Mesenteric fat pad (tissue), 1 donor: ENCODE data around the gene ZBTB37. TPM values are rescaled to one million over a fixed set of nuclear protein-coding genes. Genes with fewer than 3 reads are reported as not detected.
"Not testable (repeated sequence)": the region's sequence is repeated elsewhere in the genome, so short reads cannot be mapped to it uniquely, and the experiment has no call there.

ENCODE experiments used
- DNase-seq: peaks from one replicate; pipeline ENCODE4 v3.0.0-alpha.2; 2020; ENCODE audit warnings: low spot score
- total RNA-seq: library from RNA; stranded (reverse); fragmentation: NEBNext Ultra II Directional; extraction: Animal tissue kit (Norgen Biotek cat#: 25700); gene quantifications from one replicate; pipeline ENCODE4 v1.2.1, GENCODE V29; 2021
- donor health status: DM: yes; HTN: yes; CAD: no.

Gene ZBTB37
- total RNA-seq, 1 donor from 2014 or later, result 14.5 TPM

DNA sequence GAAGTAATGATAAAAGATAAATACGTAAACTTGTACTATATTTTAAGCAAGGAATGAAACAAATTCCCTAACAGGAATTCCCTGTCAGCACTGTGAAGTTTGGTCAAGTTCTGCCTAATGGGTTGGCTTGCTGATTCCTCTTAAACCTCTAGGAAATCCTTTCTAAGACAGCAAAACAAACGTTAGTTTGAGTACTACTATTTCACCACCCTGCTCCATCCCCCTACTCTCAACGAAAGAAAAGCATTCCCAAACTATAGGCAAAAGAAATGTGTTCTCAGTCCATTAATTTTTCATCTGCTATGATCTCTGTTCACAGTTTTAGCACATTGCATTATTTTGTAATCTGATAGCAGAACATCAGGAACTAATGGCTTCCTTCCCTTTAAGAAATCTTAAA lies 32.8 kb downstream of the ZBTB37 start:
- no peak for DNase-seq

DNA sequence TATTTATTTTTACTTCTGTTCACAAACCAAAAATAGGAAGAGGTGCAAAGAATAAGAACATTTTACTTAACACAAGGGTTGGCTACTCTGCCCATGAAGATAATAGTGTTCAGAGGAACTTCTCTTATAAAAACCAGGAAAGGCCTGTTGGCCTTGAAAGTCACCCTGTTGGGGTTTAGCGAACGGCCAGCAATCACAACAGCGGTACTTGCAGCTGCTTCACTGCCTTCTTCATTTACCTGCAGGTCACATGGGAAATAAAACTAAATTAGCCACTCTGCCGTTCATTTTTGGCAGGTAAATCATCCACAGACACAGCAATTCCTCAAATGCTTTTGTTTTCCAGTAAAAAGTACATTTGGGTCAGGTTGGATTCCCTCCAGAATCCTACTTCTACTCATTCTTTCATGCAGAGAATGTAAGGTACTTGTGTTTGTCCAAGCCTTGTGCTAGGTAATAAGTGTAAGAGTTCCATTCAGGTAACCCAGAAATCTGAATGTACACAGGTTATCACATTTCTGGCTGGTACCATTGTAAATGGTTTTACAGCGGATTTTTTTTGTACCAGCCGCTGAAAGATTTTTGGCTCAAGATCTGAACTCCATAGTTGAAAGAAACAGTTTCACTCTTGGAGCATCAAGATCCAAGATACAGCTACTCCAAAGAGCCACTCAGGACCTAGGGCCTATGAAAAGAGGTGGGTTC lies 35.8 kb downstream of the ZBTB37 start:
- no peak for DNase-seq

DNA sequence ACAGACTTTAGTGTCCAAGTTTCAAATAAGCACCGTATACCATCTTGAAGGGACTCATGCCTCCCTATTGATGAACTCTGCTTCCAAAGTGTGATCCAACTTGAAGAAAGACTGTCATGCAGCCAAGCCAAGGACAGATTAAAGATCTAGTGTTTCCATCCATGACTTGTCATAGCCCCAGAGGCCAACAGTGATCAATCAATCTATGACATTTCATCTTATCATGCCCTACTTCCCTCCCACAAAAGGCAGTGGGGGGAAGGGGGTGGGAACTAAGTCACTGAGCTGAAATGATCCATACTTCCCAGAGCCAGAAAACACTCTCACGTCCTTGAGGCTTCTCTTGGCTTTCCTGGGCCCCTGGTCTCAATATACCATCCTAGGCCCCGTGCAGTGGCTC lies 44.9 kb downstream of the ZBTB37 start:
- no peak for DNase-seq

DNA sequence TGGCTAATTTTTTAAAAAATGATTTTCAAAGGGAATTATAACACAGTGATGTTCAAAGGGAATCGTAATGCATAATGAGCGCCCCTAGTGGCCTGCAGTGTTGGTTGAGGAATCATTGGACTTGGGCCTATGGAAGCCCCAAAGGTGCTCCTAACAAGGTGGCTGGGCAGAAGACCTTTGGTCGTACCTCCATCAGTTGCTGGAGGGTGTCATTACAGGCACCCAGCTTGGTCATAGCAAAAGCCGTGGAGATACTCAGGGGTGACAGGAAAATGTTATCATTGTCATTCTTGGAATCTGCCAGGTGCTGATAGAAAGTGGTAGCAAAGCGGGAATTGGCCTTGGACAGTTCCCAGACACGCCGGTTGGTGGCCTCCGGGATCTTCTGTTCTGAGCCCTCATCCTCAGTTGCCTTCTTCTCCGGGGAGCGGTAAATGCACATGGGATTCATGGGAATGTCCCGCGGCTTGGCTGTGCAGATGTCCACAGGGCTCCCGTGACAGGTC lies 46.2 kb downstream of the ZBTB37 start:
- DNase-seq, result no peak

DNA sequence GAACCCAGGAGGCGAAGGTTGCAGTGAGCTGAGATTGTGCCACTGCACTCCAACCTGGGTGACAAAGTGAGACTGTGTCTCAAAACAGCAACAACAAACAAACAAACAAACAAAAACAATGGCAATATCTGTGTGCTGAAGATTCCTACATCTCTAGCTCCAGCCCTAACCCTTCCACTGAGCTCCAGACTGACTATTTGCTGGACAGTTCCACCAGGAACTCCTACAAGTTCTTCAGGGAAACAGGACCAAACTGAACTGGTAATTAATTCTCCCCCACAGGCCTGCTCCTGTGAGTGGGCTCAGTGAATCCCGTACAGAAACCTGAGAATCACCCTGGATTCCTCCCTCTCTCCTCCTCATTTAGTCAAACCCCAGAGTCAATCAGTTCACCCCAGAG lies 47.4 kb downstream of the ZBTB37 start:
- no peak for DNase-seq

DNA sequence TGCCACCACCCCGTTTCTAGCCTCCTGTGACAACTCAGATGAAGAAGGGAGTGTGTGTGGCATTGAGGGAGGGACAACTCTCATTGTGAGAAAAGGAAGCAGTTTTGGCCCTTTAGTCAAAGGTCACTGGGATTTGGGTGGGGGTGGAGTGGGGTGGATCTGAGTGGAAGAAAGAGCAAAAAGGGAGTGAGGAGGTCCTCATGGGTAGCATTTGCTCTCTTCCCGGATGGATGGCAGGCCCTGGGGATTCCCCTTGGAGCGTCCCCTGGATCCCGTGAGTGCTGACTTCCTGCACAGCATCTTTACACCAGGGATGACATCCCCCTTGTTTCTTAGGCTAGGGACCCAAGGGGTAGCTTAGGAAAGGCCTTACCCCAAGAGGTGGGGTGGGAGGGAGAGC lies 48.5 kb downstream of the ZBTB37 start:
- DNase-seq, result no peak

DNA sequence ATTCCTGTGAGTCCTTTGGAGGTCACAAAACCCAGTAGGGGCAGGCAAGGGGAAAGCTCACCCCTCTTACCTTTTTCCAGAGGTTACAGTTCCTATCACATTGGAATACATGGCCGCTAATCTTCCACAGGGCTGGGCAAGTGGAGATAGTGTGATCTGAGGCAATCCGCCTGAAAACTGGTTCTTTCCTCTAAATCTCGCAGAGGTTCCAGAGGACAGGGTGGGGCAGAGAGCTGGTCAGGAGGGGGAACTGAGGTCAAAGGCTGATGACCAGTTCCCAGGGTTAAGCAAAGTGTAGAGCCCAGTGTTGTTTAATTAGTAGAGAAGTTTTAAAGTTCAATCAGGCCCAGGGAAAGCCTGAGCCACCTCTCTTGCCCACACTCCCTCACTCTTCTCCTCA lies 49.0 kb downstream of the ZBTB37 start, which contains the start of gene SERPINC1:
TSS of gene SERPINC1 (minus strand) at position 179 of the 400 bp plus-strand sequence. CDS start at position 111, 68 bp downstream.
- DNase-seq, result no peak

DNA sequence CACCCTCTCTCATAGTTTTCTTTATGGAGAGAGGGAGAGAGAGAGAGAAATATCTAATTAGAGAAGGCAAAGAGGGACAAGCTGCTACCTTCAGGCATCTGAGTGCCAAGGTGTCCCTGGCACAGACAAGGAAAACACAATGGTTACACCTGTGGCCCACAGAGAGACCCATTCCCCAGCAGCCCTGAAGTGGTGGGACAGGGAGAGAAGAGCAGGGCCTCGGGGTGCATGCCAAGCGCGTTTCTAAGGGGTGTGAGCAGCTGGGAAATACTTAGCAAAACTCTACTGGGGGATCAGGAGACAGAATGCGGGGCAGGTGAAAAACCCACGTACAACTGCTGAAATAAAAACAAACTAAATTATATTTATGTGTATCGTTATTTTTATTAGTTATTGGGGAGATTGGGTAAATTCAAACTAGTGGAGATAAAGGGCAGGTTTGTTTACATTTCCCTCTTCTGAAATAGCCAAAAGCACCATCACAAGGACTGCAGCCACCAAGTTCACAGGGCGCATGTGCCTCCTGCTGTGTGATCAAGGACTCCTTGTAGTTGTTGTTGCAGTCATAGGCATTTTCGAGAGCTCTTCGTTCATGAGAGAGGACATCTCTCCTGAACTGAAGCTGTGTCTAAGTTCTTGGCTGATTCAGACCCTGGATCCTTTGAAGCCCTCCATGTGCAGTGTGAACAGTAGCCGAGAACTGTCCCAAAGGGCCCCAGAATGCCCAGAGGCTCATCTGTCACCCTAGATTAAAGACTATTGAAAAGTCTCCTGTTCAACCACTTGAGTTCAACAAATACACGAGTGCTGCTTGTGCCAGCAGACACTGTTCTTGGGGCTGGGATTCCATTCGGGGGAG lies 49.7 kb downstream of the ZBTB37 start:
- no peak for DNase-seq

DNA sequence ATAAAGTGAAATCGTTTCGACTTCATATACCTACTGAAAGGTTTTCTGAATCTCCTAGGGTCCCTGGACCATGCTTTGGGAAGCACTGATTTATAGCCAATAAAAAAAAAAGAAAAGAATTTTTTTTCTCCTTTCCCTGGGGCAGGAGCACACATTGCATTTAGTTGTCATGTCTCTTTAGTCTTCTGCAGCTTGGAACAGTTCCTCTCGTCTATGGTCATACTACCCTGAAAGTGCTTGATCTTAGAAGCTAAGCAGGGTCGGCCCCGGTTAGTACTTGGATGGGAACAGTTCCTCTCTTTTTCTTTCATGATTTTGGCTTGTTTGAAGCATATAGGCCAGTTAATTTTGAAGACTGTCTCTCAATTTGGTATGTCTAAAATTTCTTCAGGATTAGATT lies 52.7 kb downstream of the ZBTB37 start:
- no peak for DNase-seq

DNA sequence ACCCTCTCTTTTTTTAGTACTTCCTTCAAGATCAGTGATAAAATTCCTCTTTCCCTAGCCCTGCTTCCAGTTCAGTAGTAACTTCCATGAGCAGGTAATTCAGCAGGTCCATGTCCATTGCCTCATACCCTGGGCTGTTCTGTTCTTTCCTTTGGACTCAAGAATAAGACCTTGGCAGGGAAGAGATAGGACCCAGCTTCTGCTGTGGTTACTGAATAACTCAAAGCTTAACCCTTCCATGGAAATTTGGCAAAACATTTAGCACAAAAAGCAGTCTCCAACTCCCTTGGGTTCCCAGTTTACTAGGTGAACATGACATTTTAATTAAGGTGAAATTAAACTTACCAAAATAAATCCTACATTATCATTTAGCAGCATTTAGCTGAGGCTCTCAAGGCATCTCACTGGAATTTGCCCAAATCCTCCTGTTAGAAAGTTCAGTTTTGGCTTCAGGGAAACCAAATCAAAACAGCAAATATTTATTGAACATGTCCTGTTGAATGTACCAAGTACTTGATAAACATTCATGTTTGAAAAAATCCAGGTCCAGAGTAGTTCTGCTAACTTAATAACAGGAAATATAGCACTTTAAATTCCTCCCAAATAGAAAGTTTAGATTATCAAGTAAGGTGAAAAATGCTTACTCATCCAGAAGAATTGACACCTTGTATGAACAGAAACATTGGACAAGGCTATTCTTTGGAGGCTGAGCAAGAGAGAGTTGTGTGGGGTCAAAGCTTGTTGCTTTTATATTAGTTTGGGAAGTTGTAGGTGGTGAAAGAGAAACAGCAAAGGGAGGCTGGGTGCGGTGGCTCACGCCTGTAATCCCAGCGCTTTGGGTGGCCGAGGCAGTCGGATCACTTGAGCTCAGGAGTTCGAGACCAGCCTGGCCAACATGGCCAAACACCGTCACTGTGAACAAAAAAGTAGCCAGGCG lies 57.4 kb downstream of the ZBTB37 start:
- no peak for DNase-seq

DNA sequence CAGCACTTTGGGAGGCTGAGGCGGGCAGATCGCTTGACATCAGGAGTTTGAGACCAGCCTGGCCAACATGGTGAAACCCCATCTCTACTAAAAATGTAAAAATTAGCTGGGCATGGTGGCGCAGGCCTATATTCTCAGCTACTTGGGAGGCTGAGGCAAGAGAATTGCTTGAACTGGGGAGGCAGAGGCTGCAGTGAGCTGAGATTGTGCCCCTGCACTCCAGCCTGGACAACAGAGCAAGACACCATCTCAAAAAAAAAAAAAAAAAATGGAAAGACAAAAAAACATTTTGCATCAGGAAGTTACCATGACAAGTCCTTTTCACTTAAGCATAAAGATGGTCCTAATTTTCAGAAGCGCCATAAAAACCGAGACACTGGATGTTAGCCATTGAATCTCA lies 62.4 kb downstream of the ZBTB37 start:
- not testable (repeated sequence) for DNase-seq

DNA sequence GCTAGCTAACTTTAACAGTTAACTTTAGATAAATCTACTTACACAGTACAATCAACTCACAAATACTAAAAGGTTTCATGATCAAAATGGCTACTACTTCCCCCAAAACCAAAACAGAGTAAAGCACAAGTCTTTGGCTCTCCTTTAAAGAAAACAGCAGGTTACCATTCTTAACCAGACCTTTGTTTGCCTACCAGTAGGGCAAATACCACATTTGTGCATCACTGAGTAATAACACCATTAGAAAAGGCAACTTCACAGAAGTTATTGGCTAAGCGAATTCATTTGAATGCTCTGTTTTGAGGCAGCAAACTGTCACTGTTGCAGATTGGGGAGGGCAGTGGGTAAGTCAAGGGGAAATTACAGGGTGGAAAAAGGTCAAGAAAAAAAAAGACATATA lies 66.3 kb downstream of the ZBTB37 start:
- DNase-seq, result no peak

DNA sequence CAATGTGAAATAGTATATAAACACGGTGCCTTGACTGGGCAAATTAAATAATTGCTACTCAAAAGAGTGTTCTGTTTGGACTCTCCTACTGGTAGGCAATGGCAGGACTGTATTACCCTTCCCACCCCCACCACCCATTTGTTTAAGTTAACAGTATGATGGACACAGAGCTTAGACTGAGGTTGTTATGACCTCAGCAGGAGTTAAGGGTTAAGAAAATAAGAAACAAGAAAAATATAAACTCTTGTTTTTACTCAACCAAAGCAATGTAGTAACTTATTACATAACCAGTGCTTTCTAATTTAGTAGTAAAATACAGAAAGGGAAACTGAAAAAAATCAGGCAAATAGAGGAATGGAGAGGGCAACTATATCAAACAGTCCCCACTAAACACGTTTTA lies 68.9 kb downstream of the ZBTB37 start:
- no peak for DNase-seq

DNA sequence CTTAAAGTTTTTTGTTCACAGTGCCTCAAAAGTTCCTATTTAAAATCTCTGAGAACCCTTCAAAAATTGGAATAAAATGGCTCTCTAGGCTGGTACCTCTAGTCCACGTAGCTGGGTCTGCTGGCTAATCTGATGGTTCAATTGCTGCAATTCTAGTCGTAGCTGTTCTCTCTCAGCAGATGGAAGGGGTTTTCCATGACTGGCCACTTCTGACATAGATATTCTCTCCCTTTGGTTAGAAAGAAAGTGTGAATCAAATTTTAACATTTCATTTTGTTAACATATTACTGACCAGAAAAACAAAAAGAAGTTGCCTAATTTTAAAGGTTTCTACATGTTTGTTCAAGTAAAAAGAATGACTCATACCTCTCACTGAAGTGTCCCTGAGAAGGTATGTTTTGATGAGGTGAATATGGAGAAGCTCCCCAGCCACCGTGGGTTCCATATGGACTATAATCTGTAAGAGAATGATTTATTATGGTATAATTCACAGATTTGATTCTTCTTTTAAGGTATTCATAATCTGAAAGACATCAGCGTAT lies 78.3 kb downstream of the ZBTB37 start:
- no peak for DNase-seq

DNA sequence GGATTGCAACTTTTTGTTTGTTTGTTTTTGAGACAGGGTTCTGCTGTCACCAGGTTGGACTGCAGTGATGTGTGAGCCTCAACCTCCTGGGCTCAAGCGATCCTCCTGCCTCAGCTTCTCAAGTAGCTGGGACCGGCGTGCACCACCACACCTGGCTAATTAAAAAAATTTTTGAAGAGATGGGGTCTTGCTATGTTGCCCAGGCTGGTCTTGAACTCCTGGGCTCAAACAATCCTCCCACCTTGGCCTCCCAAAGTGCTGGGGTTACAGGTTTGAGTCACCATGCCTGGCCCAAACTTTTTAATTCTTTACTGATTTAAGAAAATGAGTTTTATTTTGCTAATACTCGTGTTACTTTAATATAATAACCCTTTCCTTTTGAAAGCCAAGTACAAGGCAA lies 80.4 kb downstream of the ZBTB37 start:
- no peak for DNase-seq

Other genes with a start within 250 kb of the ZBTB37 start
- gene TEX50, start 233.0 kb upstream of the ZBTB37 start, total RNA-seq, result not detected
- 0.29 TPM for gene ANKRD45, start 198.5 kb upstream of the ZBTB37 start, total RNA-seq
- gene KLHL20, start 153.4 kb upstream of the ZBTB37 start, total RNA-seq, result 33.0 TPM
- gene DARS2, start 43.7 kb upstream of the ZBTB37 start, total RNA-seq, result 14.7 TPM
- 8.4 TPM for gene CENPL, start 43.5 kb upstream of the ZBTB37 start, total RNA-seq
- gene GAS5, start 391 bp upstream of the ZBTB37 start, total RNA-seq, result 223 TPM
- not detected for gene SERPINC1, start 48.9 kb downstream of the ZBTB37 start, total RNA-seq
- 37.0 TPM for gene RC3H1, start 154.0 kb downstream of the ZBTB37 start, total RNA-seq